ENCODE data around the gene WDHD1.
A peak's percentile ranks its signal among the peaks of the same experiment; 100 is the strongest.

The WDHD1 gene, protein sequence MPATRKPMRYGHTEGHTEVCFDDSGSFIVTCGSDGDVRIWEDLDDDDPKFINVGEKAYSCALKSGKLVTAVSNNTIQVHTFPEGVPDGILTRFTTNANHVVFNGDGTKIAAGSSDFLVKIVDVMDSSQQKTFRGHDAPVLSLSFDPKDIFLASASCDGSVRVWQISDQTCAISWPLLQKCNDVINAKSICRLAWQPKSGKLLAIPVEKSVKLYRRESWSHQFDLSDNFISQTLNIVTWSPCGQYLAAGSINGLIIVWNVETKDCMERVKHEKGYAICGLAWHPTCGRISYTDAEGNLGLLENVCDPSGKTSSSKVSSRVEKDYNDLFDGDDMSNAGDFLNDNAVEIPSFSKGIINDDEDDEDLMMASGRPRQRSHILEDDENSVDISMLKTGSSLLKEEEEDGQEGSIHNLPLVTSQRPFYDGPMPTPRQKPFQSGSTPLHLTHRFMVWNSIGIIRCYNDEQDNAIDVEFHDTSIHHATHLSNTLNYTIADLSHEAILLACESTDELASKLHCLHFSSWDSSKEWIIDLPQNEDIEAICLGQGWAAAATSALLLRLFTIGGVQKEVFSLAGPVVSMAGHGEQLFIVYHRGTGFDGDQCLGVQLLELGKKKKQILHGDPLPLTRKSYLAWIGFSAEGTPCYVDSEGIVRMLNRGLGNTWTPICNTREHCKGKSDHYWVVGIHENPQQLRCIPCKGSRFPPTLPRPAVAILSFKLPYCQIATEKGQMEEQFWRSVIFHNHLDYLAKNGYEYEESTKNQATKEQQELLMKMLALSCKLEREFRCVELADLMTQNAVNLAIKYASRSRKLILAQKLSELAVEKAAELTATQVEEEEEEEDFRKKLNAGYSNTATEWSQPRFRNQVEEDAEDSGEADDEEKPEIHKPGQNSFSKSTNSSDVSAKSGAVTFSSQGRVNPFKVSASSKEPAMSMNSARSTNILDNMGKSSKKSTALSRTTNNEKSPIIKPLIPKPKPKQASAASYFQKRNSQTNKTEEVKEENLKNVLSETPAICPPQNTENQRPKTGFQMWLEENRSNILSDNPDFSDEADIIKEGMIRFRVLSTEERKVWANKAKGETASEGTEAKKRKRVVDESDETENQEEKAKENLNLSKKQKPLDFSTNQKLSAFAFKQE

DNA sequence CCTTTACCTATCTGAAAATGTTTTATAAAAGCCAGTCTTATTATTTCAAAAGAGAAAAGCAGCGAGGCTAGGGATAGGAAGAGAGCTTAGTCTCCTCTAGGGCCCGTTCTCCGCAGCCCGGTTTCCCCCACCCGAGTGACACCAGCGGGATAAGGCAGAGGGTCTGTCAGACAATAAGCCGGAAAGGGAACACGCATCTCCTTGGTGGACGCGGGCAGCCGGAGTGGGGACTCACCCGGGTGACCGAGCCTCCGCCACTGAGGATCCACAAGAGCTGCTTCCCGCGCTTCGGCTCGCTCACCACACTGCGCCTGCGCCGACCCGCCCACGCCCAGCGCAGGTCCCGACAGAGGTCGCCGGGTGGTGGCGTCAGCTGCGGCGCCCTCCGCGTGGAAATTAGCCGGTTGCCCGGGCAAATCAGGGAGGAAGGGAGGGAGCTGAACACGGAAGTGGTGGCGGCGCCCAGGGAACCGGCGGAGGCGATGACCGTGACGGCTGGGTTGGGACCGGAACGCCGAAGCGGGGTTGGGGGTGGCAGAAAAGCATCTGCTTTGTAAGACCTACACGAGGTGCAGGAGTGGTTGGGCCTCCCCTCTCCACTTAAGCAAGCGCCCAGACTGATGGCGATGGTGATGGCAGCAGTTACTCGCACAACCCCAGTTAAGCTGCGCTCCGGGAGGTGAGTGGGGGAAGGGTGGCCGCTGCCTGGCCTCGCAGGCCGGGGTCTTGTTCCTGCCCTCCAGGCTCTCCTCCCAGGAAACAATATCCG lies at the start of gene WDHD1, which contains the start of gene SOCS4:
TSS of gene WDHD1 (minus strand) at position 307 of the 769 bp plus-strand sequence. CDS start 312 bp downstream, outside the sequence.
TSS of gene SOCS4 (plus strand) at position 444 of the 769 bp plus-strand sequence. CDS start 15,806 bp downstream, outside the sequence.
- DNase-seq, result peak; percentile 98

DNA sequence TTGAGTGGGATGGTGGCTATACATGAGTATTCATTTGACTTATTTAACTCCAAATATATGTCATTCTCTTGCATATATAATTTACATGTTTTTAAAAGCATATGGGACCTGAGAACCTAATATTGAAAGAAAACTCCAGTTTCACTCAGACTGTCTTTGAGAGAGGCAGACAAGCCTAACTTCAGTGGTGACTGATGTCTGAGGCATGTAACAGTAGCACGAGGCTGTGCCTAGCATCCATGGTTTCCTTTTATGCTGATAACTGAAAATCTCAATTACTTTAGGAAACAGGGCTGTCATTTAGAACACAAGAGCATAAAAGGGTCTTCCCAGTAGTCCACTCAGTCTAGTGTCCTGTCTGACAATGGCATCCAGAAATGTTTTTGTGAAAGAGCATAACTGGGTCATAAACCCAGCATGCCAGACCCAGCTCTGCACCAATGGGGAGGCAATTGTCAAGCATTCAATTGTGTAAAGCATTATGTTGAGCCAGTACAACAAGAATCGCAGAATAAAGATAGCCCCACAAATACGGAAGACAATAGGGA lies 48.8 kb upstream of the WDHD1 start:
- DNase-seq, result peak; percentile 61

DNA sequence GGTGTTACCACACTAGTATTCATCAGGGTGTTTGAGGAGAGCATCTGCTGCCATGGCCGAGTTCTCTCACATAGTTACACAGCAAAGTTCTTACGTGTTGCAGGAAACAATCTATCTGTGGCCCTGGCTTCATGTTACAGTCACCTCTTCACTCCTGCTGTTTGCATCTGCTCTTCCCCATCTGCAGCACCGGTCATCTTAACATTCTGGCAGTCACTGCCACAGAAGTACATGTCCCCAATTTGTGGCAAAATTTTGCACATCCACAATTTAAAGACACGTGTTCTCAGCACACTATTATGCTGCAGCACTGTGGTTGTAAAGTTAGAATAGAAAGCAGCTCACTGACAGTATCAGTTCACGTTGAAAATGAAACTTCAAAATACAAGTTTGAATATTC lies 47.8 kb upstream of the WDHD1 start:
- DNase-seq, result peak; percentile 21

DNA sequence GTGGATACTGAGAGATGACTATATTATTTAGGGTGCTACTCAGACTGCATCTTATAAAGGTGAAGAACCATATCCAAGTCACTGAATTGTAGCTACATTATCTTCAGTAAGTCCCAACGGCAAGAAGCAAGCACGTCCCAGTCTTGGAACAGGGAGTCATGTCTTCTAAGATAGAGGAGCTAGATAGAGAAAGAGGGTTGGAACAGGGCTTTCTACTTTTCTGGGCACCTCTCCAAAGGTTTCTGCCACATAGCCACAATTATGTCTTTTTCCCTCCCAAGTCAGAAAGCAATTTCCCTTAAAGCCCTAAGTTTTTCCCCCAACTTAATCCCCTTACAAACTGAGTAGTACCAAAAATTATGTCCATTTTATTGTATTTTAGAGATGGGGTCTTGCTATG lies 47.0 kb upstream of the WDHD1 start:
- peak; percentile 34 for DNase-seq

DNA sequence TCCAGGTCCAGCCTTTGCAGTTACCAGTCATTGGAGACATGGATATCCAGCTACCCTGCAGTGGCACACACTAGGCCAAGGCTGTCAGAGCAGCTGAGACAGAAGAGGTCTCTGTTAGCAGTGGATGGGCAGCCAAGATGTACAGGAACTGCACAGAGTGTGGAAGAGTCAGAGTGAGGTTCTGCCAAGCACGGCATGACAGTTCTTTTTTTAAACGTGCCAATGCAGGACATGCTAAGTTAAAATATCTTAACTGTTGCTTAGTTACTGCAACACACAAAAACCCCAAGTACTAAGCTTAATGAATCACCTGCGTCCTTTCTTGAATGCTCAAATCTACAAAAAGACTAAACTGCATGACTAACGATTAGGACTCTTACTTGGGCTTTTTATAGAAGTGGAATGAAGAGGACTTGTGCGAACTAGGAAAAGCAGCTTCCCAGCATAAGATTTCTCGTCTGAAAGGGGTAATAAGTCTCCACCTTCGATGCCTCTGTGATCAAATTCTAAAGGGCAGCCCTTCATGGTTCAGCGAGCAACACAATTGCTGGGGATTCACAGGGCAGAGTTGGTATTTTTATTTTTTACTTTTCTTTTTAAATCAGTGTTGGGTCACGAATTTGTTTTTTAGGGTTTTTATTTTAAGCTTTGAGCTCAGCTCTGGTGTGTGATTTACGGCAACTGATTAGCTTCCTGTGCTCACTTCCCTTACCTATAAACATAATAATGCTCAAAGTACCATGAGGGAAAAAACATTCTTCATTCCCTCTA lies 45.2 kb upstream of the WDHD1 start:
- DNase-seq, result peak; percentile 60

DNA sequence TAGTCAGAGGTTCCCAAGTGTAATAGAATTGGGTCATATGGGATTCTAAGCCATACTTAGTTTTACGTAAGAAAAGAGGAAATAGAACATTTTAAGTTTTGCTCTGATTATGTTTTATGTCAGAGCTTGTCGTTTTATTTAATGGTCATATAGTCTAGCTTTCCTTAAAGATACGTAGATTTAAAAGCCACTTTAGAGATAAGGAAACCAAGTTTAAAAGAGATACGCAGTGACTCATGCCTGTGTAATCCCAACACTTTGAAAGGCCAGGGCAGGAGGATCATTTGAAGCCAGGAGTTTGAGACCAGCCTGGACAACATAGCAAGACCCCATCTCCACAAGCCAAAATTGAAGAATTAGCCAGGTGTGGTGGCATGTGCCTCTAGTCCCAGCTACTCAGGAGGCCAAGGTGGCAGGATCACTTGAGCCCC lies 44.1 kb upstream of the WDHD1 start:
- no peak for DNase-seq

DNA sequence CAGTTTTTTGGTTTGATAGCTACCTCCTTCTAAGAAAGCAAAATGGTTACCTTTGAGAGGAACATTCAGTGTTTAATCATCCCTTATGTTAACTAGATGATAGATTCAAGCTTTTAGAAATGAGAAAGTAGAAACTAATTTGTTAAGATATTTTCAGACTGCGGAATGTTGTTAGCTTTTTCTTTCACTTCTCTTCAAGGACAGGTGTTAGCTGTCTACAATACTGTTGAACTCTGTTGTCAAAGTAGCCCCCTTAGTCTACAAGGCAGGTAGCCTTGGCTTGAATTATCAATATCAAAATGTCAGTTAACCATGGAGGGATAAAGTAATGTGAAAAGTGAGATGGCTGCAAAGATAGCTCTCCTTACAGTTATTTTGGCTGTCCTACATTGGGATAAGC lies 39.3 kb upstream of the WDHD1 start:
- DNase-seq, result no peak

DNA sequence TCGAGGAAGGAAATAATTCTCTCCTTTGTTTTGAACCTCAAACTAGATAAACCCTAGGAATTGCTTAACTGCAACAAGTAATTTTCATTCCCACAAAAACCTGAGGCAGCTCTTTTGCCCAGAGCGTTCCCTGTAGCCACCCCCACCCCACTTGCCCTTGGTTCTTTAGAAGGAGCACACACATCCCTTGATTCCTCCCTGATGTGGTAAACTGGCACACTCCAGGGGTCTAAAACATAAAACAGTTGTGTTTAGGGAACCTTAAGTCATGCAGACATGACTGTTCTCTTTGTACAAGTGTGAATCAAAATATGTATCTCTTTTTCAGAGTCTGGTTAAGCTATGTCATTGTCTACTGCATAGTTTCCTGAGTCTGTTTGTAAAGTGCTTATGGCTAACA lies 38.5 kb upstream of the WDHD1 start:
- no peak for DNase-seq

DNA sequence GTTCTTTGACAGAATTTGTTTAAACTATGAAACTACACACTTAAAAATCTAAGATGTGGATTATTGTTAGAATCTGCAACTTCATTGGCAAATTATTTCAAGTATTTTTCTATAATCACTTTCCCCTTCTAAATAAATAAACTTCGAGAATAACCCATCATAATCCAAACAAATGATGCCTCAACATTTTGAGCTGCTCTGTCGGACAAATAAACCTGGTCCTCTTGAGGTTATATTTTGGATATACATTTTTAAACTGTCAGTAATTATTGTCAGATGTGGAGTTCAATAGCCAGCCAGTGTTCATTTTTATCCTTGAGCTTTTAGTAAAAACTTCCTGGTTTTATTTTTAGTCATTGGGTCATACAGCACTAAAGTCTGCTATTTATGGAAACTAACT lies 38.0 kb upstream of the WDHD1 start:
- peak; percentile 14 for DNase-seq

DNA sequence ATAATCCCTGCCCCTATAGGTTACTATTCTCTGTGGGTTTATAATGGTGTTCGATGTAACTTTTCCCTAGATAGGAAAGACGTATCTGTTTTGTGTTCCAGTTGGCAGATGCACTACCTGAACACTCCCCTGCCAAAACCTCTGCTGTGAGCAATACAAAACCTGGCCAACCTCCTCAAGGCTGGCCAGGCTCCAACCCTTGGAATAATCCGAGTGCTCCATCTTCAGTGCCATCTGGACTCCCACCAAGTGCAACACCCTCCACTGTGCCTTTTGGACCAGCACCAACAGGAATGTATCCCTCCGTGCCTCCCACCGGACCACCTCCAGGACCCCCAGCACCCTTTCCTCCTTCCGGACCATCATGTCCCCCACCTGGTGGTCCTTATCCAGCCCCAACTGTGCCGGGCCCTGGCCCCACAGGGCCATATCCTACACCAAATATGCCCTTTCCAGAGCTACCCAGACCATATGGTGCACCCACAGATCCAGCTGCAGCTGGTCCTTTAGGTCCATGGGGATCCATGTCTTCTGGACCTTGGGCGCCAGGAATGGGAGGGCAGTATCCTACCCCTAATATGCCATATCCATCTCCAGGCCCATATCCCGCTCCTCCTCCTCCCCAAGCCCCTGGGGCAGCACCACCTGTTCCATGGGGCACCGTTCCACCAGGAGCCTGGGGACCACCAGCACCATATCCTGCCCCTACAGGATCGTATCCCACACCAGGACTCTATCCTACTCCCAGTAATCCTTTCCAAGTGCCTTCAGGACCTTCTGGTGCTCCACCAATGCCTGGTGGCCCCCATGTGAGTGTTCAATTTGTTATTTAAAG lies 35.8 kb upstream of the WDHD1 start:
- no peak for DNase-seq

DNA sequence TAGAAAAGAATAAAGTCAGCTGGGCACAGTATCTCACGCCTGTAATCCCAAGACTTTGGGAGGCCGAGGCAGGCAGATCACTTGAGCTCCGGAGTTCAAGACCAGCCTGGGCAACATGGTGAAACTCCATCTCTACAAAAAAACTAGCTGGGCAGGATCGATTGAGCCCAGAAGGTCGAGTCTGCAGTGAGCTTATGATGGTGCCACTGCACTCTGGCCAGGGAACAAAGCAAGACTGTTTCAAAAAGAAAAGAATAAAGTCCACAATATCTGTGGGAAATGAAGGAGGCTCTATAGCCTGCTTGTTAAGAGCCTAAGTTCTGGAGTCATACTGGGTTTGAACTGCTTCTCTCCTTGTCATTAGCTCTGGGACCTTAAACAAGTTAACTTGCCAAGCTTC lies 32.4 kb upstream of the WDHD1 start:
- no peak for DNase-seq

DNA sequence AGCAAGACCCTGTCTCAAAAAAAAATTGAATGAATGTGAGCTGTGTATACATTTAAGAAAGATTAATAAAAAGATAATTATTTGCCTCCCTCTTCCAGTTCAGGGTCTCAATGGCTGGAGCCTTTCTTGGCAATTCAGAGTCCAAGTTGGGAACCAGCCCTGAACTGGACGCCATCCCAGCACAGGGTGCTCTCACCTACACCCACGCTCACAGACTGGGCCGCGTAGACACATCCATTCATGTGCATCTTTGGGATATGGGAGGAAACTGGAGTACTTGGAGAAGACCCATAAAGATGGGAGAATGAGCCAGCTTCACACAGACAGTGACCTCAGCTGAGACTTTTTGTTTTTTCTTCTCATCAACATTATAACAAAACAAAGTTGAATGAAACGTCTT lies 31.0 kb upstream of the WDHD1 start:
- DNase-seq, result no peak

DNA sequence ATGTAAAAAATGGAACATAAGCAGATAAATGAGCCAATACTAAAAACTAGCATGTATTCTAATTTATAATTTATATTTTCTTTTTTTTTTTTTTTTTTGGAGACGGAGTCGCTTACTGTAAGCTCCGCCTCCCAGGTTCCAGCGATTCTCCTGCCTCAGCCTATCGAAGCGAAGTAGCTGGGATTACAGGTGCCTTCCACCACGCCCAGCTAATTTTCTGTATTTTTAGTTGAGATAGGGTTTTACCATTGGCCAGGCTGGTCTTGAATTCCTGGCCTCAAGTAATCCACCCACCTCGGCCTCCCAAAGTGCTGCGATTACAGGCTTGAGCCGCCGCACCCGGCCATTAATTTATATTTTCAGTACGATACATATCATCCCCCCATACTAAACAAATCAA lies 27.2 kb upstream of the WDHD1 start:
- no peak for DNase-seq

DNA sequence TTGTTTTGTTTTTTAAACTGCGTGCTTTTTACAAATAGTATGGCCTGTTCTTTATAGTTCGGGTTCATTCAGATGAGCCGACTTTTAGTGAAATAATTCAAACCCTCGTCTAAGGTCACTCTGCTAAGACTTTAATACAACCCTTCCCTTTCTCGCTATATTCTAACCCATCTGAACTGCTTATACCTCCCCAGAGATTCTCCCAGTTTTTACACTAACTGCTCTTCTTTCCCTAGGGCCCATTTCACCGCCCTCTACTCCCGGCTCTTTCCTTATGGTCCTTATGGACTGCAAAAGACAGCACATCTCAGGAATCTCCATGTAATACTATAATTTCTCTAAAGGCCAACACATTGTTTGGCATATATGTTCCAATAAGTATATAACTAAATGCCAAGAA lies 26.6 kb upstream of the WDHD1 start:
- DNase-seq, result no peak

DNA sequence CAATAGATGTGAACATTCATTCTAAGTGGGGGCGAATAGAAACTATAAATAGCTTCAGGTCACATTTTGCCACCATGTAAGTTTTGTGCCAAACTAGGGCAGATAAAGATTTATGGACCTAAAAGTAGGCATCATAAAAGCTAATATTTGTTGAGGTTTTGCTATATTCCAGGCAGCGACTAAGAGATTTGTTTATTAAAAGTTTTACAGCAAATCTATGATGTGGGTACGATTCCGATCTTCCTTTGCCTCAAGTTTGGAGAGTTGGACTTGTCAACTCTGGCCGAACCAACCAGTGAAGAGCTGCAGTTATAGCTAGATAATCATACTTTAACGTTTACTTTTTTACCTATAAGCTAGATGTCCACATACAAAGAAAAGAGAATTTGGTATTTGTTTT lies 26.1 kb upstream of the WDHD1 start:
- no peak for DNase-seq

DNA sequence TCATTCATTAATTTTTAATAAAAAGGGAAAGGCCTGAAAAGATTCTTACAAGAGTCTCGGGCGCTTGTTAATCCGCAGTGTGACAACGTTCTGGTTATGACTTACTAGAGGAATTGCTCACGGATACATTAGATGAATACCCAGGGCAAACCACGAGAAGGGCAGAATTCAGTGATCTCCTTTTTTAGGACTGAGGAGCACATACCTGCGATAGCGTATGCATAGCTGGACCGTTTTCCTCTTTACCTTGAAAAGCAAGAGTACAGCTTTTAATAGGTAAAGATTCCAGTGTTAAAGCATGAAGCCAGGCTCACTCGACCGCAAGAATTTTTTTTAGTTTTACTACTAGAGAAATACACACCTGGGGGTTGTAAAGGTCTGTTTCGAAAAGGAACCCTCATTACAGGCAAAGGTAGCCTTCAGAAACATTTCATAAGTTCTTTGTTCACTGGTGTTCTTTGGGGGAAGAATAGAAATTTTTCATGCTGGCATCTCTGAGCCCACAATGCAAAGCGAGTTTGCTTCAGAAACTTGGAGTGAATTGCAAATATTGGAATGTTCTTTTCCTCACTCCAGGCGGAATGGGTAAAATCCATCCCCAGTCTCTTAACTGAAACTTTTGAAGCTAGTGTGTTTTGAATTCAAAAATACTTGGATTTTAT lies 25.5 kb upstream of the WDHD1 start:
- peak; percentile 77 for DNase-seq

DNA sequence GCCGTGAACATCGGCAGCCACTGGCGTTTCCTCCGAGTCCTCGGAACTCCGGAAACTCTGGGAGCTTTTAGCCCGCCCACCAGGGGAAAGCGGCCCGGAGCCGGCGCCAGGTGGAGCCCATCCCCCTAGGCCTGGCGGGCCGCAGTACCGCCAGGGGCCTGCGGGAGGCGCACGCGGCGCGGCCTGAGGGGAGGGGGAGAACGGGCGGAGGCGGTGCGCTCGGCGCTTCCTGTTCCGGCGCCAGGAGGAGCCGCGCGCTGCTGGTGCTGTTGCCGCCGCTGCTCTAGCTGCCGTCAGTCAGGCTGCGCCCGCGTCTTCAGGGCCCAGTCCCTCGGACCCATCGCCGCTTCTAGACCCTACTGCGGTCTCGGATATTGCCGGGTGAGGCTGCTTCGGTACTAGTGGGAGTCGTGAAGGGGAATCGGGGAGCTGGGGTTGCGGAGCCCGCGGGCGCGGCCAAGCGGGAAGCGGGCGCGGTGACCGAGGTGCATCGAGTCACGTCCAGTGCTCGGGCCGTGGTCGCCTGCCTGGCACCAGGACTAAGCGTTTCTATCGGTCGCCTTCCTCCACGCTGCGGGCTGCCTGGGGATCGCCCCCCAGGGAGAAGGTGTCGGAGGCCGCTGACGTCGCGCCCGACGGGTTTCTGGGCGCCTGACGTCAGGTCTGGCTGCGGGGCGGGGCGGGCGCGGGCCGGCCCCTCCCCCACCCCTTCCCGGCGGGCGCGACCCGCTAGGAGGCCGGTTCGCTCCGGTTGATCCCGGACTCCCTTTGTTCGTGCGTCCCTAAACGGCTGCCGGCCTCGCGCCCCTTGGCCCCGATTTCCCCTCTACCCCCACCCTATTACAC lies 24.7 kb upstream of the WDHD1 start, which contains the start of gene MAPK1IP1L:
TSS of gene MAPK1IP1L (plus strand) at position 225 of the 846 bp plus-strand sequence. CDS start 10,037 bp downstream, outside the sequence.
- peak; percentile 97 for DNase-seq

DNA sequence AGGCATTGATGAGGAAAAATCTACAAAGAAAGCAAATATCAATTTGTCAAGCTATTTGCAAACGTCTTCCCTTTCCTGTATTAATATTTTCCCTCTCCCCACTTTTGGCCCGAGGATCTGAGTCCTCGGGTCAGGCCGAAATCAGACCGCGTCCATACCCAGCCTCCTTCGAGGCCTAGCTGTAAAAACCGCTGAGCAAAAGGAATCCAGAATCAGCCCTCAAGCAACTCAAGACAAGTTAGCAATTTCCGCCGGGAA lies 24.2 kb upstream of the WDHD1 start:
- no peak for DNase-seq

DNA sequence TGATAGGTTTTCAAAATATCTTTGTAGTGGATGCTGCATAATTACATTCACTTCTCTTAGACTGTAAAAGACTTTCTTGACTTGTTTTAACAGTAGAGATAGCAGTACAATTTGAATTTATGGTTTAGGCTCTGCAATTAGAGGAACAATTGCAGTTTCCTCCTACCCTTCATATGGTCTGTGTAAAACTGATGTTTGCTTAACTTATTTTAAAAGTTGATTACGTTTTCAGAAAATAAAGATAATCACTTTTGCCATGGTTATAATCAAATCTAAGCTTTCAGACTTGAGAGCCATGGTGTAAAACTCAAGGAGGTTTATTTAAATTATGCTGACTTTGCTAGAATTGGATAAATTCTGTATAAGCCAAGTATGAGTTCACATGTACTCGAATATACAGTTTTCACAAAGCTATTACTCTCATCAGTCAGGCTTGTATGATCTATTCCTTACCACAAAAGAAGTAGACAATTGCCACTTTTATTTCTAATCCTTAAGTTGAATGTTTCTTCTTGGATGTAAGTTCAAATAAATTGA lies 22.1 kb upstream of the WDHD1 start:
- no peak for DNase-seq

Measured in eye (tissue), 1 donor.